Fibroblast of skin of scalp (primary cell): ENCODE measurements around the gene NHEJ1.

Experiments
- DNase-seq: peaks from one replicate; pipeline ENCODE4 v3.0.0-alpha.2; 2013

Gene NHEJ1

DNA sequence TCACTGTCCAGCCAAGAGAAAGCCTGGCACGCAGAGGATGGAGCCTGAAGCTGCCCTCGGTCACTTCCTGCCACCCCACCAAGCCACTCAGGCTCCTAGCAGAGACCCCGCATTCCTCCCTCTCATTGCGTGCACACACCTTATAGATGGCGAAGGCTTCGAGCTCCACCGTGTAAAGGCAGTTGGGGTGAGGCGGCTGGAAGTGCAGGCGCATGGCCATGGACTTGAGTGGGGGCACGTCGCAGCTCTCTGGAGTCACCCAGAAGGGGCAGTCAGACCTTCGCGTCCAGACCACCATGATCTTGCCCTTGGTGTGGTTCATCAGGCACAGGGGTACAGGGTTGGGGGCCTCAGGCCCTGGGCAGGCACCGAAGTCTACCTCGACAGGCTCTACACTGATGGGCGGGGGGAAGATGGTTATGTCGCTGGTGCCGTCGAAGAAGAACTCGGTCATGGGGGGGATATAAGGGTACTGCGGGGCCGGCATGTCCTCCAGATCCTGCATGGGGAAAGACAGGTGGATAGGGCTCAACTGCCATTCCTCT lies 133.0 kb downstream of the NHEJ1 start:
- no peak for DNase-seq

DNA sequence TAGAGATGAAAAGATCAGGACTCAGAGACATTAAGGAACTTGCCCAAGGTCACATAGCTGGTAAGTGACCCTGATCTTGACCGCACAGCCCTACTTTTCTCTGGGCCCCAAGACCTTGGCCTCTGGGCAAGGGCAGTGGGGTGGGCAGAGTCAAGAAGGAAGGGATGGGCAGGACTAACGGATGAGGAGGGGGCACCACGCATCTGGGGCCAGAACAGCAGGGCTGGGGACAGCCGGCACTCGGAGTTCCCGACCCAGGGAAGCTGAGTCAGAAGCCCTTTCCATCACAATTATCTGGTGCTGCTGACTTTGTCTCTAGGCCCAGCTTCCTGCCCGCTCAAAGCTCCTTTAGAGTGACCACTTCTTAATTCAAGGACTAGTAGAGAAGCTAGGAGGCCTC lies 133.7 kb downstream of the NHEJ1 start:
- no peak for DNase-seq

DNA sequence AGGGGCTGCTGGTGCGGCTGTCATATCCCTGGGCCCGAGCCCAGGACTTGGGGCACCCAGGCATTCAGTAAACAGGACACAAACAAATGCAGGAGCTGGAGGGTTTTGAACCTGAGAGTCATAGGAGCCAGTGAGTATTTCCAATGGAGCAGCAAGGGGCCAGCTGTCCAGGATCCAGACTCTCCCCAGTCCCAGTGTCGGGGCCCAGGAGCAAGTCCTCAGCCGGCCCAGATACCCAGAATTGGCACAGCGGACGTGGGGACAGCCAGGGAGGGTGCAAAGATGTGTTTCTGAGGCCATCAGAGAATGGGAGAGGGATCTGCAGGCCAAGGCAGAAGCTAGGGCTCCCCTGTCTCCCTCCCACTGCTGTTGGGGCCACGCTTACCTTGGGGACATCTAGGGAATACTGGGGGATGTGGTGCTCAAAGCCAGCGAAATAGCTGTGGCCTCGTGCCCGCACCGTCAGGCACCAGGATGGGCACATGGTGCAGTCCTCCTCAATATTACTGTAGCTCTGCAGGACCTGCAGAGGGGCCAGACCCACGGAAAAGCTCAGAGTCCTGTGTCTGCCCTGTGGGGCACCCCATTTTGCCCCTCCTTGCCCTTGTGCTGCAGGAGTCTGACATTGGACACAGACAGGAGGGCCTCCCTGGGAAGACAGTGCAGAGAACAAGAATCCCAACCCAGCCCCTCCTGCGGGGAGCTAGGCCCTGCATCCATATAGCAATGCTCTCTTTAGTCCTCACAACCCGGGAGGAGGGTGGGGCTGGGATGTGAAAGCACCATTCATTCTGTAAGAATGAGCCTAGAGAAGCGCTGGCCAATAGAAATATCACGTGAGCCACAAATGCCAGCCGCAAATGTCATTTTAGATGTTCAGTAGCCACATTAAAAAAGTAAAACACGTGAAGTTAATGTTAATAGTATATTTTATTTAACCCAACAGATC lies 134.7 kb downstream of the NHEJ1 start:
- no peak for DNase-seq
